Dendritic cell treated with granulocyte-macrophage colony-stimulating factor and Interleukin-4, amounts not matched to agents 40 ng/mL and 50 ng/mL, for 4 days (primary cell): ENCODE measurements around the gene ELK4.

Experiments used
- H3K27ac Mint-ChIP-seq: one replicate; pipeline ENCODE4 v1.8.0; 2022; ENCODE audit warnings: mild to moderate bottlenecking, mixed read lengths
- H3K27me3 Mint-ChIP-seq: one replicate; pipeline ENCODE4 v1.8.0; 2022; ENCODE audit warnings: mild to moderate bottlenecking, mixed read lengths
- H3K36me3 Mint-ChIP-seq: one replicate; pipeline ENCODE4 v1.8.0; 2022; ENCODE audit warnings: low read depth, mixed read lengths
- H3K4me1 Mint-ChIP-seq: one replicate; pipeline ENCODE4 v1.8.0; 2022; ENCODE audit warnings: low read depth, mixed read lengths
- H3K4me3 Mint-ChIP-seq: one replicate; pipeline ENCODE4 v1.8.0; 2022; ENCODE audit warnings: mild to moderate bottlenecking, moderate library complexity, mixed read lengths
- H3K9me3 Mint-ChIP-seq: one replicate; pipeline ENCODE4 v1.8.0; 2022; ENCODE audit warnings: mixed read lengths
- intact Hi-C: fragments of 100-400 bp; cut with micrococcal nuclease; formaldehyde crosslinking; loops from one replicate; pipeline ENCODE4 v1.15.0; 2022

ELK4 gene, protein sequence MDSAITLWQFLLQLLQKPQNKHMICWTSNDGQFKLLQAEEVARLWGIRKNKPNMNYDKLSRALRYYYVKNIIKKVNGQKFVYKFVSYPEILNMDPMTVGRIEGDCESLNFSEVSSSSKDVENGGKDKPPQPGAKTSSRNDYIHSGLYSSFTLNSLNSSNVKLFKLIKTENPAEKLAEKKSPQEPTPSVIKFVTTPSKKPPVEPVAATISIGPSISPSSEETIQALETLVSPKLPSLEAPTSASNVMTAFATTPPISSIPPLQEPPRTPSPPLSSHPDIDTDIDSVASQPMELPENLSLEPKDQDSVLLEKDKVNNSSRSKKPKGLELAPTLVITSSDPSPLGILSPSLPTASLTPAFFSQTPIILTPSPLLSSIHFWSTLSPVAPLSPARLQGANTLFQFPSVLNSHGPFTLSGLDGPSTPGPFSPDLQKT

GRCh38 chr1:205631768-205632668, at the start of gene ELK4:
Gene ELK4 (minus strand): TSS chr1:205632011. CDS start chr1:205623882, 8,129 bp downstream.
- Mint-ChIP-seq H3K9me3 (no peaks in the 10 kb centered on the region), H3K4me3 (peak within 1 kb of the TSS; percentile 100), H3K4me1 (peaks cover 16% of the 10 kb centered on the region)

DNA sequence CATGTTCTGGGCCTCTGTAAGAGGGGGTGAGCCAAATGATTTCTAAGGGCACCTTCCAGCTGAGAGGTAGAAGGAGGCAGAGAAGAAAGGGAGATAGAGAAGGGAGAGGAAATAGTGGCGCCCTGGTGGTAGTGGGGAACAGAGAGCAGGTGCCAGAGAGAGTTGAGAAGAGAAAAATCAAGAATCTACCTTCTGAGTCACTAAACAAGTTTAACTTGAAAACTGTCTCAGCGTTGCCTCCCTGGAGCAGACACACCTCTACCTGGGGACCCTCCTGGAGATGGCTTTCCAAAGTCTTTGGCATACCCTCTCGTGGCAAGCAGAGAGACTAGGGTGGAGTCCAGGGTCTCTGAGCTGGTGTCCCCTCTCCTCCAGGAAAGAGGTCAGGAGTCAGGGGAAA, 49.6 kb upstream of the ELK4 start:
- no peaks in the 10 kb centered on the region for H3K9me3 Mint-ChIP-seq
- H3K4me3 Mint-ChIP-seq = no peak overlapping the region
- intact Hi-C loops = no loop called here
- H3K27ac Mint-ChIP-seq = no peak overlapping the region
- no peaks in the 10 kb centered on the region for H3K36me3 Mint-ChIP-seq
- H3K27me3 Mint-ChIP-seq = peaks cover 48% of the 10 kb centered on the region
- peaks cover 41% of the 10 kb centered on the region for H3K4me1 Mint-ChIP-seq

More at GRCh38 chr1:205631768-205632668, at the start of gene ELK4:
- Mint-ChIP-seq H3K27me3 (no peaks in the 10 kb centered on the region), H3K27ac (peak within 1 kb of the TSS; percentile 95), H3K36me3 (peaks cover 8% of the 10 kb centered on the region)
- intact Hi-C loops = loop anchor here (1.0 to 2.0 kb wide), 3 partner anchors 25 to 103 kb away; no protein-coding TSS in a partner anchor

- H3K36me3 Mint-ChIP-seq = no peaks in the 10 kb centered on the region
- intact Hi-C loops = no loop called here
- H3K27ac Mint-ChIP-seq = peak within 1 kb of the TSS; percentile 67
- no peaks in the 10 kb centered on the region for H3K9me3 Mint-ChIP-seq
- H3K4me1 Mint-ChIP-seq = peaks cover 46% of the 10 kb centered on the region
- peak within 1 kb of the TSS; percentile 77 for H3K4me3 Mint-ChIP-seq
- peaks cover 52% of the 10 kb centered on the region for H3K27me3 Mint-ChIP-seq
These were observed 48.5 kb upstream of the ELK4 start, which contains the start of gene SLC45A3 for GRCh38 chr1:205680073-205680851. Gene SLC45A3 (minus strand): TSS chr1:205680509. CDS start chr1:205664656, 15,853 bp downstream.

DNA sequence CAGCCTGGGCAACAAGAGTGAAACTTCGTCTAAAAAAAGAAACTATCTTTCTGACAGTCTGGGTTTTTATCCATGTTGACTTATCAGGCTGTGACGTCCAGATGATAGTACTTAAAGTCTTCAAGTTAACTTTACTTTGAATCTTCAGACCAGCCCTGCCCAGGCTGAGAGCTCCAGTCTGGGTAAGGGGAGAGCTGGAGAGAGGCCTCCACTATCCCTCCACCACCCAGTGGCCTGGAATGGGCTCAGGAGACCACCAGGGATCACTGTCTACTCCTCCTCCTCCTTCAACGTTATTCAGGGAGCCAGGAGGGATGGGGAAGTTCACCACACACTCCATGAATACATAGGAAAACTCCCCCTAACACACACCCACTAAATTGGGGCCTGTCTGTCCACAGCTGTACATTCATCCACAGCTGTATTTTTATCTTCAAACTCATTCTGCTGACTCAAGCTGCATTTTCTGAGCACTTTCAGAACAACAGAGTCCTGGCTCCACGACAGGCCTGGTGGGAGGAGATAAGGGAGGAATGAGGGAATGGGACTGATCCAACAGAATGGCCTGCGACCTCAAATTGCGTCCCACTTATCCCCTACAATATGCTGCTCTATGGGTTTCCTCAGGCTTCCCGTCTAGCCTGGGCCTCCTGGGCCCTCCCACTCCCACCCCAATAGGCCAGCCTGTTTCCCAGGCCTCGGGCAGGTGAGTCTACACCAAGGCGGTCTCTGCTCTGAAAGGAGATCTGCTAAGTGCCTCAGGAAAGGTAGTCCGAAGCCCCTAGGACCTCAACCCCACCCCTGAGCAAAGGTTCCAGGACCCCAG, 46.7 kb upstream of the ELK4 start:
- intact Hi-C loops = no loop called here
- Mint-ChIP-seq H3K4me1 (peaks cover 46% of the 10 kb centered on the region), H3K4me3 (no peak overlapping the region), H3K36me3 (no peaks in the 10 kb centered on the region), H3K27ac (peak overlapping the region; percentile 67), H3K9me3 (no peaks in the 10 kb centered on the region), H3K27me3 (peaks cover 53% of the 10 kb centered on the region)

DNA sequence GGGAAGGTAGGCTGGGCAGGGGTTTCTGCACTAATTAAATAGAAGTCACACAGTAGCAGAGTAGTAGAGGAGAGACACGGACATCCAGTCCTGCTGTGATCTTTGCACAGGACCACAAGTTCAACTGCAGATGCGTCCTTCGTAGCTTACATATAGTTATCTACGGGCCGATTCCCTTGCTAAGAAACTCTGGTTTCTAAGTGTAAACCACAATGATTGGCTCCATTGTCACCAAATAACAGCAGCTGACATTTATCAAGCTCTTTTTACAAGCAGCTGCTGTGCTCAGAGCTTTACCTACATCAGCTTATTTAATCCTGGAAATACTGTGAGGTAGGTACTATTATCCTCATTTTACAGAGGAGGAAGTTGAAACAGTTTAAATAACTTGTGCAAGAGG, 45.4 kb upstream of the ELK4 start:
- Mint-ChIP-seq H3K27ac (no peak overlapping the region), H3K9me3 (no peaks in the 10 kb centered on the region), H3K27me3 (peaks cover 53% of the 10 kb centered on the region), H3K36me3 (no peaks in the 10 kb centered on the region), H3K4me3 (no peak overlapping the region), H3K4me1 (peaks cover 40% of the 10 kb centered on the region)
- intact Hi-C loops = no loop called here

- intact Hi-C loops = no loop called here
- Mint-ChIP-seq H3K36me3 (no peaks in the 10 kb centered on the region), H3K4me1 (peaks cover 46% of the 10 kb centered on the region), H3K4me3 (no peak overlapping the region), H3K27ac (no peak overlapping the region), H3K9me3 (no peaks in the 10 kb centered on the region), H3K27me3 (peaks cover 52% of the 10 kb centered on the region)
These were observed 44.8 kb upstream of the ELK4 start for GRCh38 chr1:205676597-205676996.

DNA sequence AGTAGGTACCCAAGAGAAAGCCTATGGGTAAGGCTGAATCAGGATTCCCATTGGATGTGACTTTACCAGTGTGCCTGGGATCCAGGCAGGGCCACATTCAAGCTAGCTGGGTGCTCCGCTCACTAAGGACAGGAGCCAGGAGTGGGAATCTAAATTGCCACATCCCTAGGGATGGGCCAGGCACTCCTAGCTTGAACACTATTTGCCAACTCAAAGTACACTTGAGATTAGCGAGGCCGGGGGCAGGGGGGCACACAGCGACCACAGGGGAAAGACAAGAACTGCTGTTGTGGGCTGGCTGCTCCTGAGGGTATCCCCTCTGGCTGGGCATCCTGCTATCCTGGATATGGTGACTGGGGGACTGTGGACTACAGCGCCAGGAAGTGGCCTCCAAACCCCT, 44.2 kb upstream of the ELK4 start:
- Mint-ChIP-seq H3K9me3 (no peaks in the 10 kb centered on the region), H3K4me1 (peaks cover 49% of the 10 kb centered on the region), H3K36me3 (no peaks in the 10 kb centered on the region), H3K27me3 (peaks cover 51% of the 10 kb centered on the region), H3K4me3 (no peak overlapping the region), H3K27ac (no peak overlapping the region)
- intact Hi-C loops = no loop called here

DNA sequence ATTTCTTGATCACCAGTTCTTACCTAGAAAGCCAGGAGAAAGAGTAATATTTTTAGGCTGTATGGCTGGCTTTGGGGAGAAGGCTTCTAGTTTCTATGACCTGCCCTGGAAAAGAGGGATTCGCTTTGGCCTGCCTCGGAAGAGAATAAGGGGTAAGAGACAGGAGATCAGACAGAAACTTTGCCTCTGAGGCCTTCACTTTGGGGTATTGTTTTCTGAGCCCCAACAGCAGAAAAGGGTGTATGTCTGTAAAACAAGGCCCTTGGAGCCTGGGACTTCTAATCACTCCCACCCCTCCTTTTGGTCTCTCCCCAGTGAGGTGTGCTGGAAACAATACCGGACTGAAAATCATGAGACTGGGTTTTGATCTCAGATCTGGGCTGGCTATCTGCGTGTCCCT, 43.4 kb upstream of the ELK4 start:
- intact Hi-C loops = no loop called here
- Mint-ChIP-seq H3K9me3 (no peaks in the 10 kb centered on the region), H3K4me3 (no peak overlapping the region), H3K4me1 (peaks cover 51% of the 10 kb centered on the region), H3K36me3 (no peaks in the 10 kb centered on the region), H3K27ac (no peak overlapping the region), H3K27me3 (peaks cover 49% of the 10 kb centered on the region)

DNA sequence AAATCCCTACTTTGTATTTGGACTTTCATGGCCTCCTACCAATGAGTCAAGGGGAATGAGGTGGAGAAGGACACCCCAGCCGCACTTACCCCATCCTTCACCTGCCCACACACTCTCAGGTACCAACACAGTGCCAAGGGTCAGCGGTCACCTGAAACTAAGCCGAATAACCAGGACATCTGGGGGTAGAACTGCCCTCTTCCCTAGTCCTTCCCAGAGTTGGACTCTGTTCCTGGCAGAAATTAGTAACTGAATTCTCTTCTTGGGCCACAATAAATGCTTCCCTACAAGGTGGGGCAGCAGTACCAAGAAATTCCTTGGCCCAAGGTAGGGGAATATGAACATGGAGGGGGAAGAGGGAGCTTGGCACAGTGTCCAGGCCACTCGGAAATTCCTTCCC, 41.2 kb upstream of the ELK4 start:
- Mint-ChIP-seq H3K36me3 (no peaks in the 10 kb centered on the region), H3K4me1 (peaks cover 56% of the 10 kb centered on the region), H3K9me3 (no peaks in the 10 kb centered on the region), H3K27ac (no peak overlapping the region), H3K4me3 (no peak overlapping the region), H3K27me3 (peaks cover 50% of the 10 kb centered on the region)
- intact Hi-C loops = no loop called here

DNA sequence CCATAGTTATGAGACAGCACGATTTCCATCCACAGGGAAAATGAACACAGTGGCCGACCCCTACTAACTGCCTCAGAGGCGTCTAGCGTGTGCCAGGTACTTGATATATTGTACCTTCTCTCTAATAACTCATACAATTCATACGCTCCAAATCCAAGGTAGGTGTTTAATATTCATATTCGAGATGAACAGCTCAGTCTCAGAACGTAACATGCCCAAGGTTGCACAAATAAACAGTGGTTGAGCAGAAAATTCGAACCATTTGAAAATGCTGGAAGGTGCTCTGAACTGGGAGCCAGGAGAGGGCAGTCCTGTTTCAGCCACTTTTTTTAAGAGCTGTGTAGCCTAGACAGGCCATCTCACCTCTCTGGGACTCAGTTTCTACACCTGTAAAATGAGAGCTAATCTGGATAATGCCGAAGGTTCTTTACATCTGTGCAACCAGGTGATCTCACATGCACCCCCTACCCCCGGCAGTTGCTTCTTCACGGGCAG, 40.6 kb upstream of the ELK4 start:
- Mint-ChIP-seq H3K36me3 (no peaks in the 10 kb centered on the region), H3K27ac (no peak overlapping the region), H3K27me3 (peaks cover 52% of the 10 kb centered on the region), H3K4me1 (peaks cover 57% of the 10 kb centered on the region), H3K9me3 (no peaks in the 10 kb centered on the region), H3K4me3 (no peak overlapping the region)
- intact Hi-C loops = no loop called here

DNA sequence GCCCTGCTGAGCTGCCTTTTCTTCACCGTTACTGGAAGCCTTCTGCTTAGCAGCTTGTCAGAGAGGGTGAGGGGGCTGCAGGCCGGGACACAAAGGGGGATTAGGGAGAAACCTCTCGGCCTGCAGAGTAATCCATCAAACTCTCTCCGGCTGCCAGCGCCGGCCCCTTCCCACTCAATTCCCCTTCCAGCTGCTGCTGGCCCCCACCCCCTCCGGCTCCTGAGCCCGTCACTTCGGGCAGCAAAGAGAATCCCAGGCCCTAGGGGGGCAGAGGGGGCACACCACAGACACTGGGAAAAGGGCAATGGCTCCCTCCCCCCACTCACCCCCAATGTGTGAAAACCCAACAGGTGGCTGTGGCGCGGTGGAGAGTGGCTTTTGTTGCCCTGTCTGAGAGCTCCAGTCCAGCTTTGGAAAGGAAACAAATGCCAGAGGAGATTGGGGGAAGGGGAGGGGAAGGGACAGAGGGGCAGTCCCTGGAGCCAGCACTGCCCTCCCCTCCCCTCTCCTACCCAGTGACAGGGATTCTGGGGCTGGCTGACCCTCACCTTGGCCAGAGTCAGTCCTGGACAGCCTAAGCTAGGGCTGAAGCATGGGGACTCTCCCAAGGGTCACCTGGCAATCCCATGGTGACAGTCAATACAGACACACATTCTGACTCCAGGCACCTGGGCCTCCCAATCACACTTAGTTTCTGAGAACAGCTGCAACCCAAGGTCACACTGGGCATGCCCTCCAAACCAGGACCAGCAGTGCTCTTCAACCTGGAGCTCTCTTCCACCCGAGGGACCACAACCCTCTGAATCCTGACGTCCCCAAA, 39.0 kb upstream of the ELK4 start:
- Mint-ChIP-seq H3K27ac (peak overlapping the region; percentile 32), H3K4me3 (no peak overlapping the region), H3K27me3 (peaks cover 48% of the 10 kb centered on the region), H3K9me3 (no peaks in the 10 kb centered on the region), H3K4me1 (peaks cover 54% of the 10 kb centered on the region), H3K36me3 (no peaks in the 10 kb centered on the region)
- intact Hi-C loops = no loop called here

GRCh38 chr1:205670150-205670446, 38.3 kb upstream of the ELK4 start:
- Mint-ChIP-seq H3K4me1 (peaks cover 57% of the 10 kb centered on the region), H3K36me3 (no peaks in the 10 kb centered on the region), H3K27me3 (peaks cover 51% of the 10 kb centered on the region), H3K27ac (peak overlapping the region; percentile 32), H3K4me3 (no peak overlapping the region), H3K9me3 (no peaks in the 10 kb centered on the region)
- intact Hi-C loops = no loop called here
